ENCODE results near the gene IQGAP2. TPM values are rescaled to one million over a fixed set of nuclear protein-coding genes. Genes with fewer than 3 reads are reported as not detected.

IQGAP2 gene
- total and polyA plus RNA-seq, 3 experiments from 2014 or later: 51.4 to 70.5 (median 62.5) TPM

GRCh38 chr5:76746677-76747076, 343.6 kb downstream of the IQGAP2 start:
- H3K4me3 ChIP-seq (ENCODE audit: low read length): no peak overlapping the region
- Mint-ChIP-seq H3K4me1 (peaks cover under 1% of the 10 kb centered on the region in 3 donors), H3K27ac (no peak overlapping the region), H3K27me3 (peaks cover 0 to 3% of the 10 kb centered on the region in 2 donors), H3K4me3 (no peak overlapping the region), H3K36me3 (no peaks in the 10 kb centered on the region), H3K9me3 (no peaks in the 10 kb centered on the region)
- H3K27me3 ChIP-seq (ENCODE audit: insufficient read depth, low read length, poor library complexity, severe bottlenecking): no peaks in the 10 kb centered on the region
- DNase-seq: no peak
- POLR2A ChIA-PET: interaction anchor here (0.5 kb wide), 1 partner anchor 10 kb away, joined by 5 read pairs; no protein-coding TSS in a partner anchor
- H3K27ac ChIP-seq (ENCODE audit: low read depth, low read length): no peak overlapping the region
- no peaks in the 10 kb centered on the region for H3K9me3 ChIP-seq (ENCODE audit: low read length)
- CTCF ChIA-PET: interaction anchor here (1.7 kb wide), 1 partner anchor 28 kb away, joined by 4 read pairs; no protein-coding TSS in a partner anchor
- H3K4me1 ChIP-seq (ENCODE audit: insufficient read depth, low read length): no peaks in the 10 kb centered on the region
- H3K36me3 ChIP-seq (ENCODE audit: insufficient read depth, low read length): no peaks in the 10 kb centered on the region

GRCh38 chr5:76747706-76748105, 344.6 kb downstream of the IQGAP2 start:
- Histone ChIP-seq H3K36me3 (ENCODE audit: insufficient read depth, low read length) (no peaks in the 10 kb centered on the region), H3K4me1 (ENCODE audit: insufficient read depth, low read length) (no peaks in the 10 kb centered on the region), H3K27ac (ENCODE audit: low read depth, low read length) (no peak overlapping the region), H3K27me3 (ENCODE audit: insufficient read depth, low read length, poor library complexity, severe bottlenecking) (no peaks in the 10 kb centered on the region), H3K4me3 (ENCODE audit: low read length) (no peak overlapping the region), H3K9me3 (ENCODE audit: low read length) (no peaks in the 10 kb centered on the region)
- ChIA-PET CTCF (interaction anchor here (1.3 to 1.7 kb wide), 2 partner anchors 10 to 27 kb away, joined by 4 read pairs; no protein-coding TSS in a partner anchor), POLR2A (no interaction called here)
- no peaks in the 10 kb centered on the region for H3K4me1 Mint-ChIP-seq
- H3K27me3 Mint-ChIP-seq: peaks cover 0 to 4% of the 10 kb centered on the region in 2 donors
- H3K36me3 Mint-ChIP-seq: no peaks in the 10 kb centered on the region
- no peaks in the 10 kb centered on the region for H3K9me3 Mint-ChIP-seq
- H3K4me3 Mint-ChIP-seq: no peak overlapping the region
- H3K27ac Mint-ChIP-seq: no peak overlapping the region
- no peak for DNase-seq

GRCh38 chr5:76751291-76751690, 348.2 kb downstream of the IQGAP2 start:
- peak overlapping the region in 1 of 8 donors; percentile 68 for H3K27ac Mint-ChIP-seq
- H3K27me3 ChIP-seq (ENCODE audit: insufficient read depth, low read length, poor library complexity, severe bottlenecking): no peaks in the 10 kb centered on the region
- peaks cover 0 to 6% (median 0%) of the 10 kb centered on the region in 3 donors for H3K4me1 Mint-ChIP-seq
- no peaks in the 10 kb centered on the region for H3K36me3 ChIP-seq (ENCODE audit: insufficient read depth, low read length)
- no peaks in the 10 kb centered on the region for H3K9me3 Mint-ChIP-seq
- no peaks in the 10 kb centered on the region for H3K9me3 ChIP-seq (ENCODE audit: low read length)
- H3K4me1 ChIP-seq (ENCODE audit: insufficient read depth, low read length): no peaks in the 10 kb centered on the region
- no peak overlapping the region for H3K4me3 Mint-ChIP-seq
- H3K27ac ChIP-seq (ENCODE audit: low read depth, low read length): no peak overlapping the region
- POLR2A ChIA-PET: no interaction called here
- peaks cover 0 to 4% of the 10 kb centered on the region in 2 donors for H3K27me3 Mint-ChIP-seq
- DNase-seq: no peak
- no peak overlapping the region for H3K4me3 ChIP-seq (ENCODE audit: low read length)
- no peaks in the 10 kb centered on the region for H3K36me3 Mint-ChIP-seq
- CTCF ChIA-PET: interaction anchor here (0.8 kb wide), 1 partner anchor 23 kb away, joined by 4 read pairs; no protein-coding TSS in a partner anchor

GRCh38 chr5:76754668-76755078, 351.6 kb downstream of the IQGAP2 start:
- Mint-ChIP-seq H3K4me1 (peaks cover 0 to 6% (median 0%) of the 10 kb centered on the region in 3 donors), H3K9me3 (no peaks in the 10 kb centered on the region), H3K36me3 (no peaks in the 10 kb centered on the region), H3K27me3 (peaks cover 0 to 4% of the 10 kb centered on the region in 2 donors), H3K4me3 (no peak overlapping the region), H3K27ac (peak overlapping the region in 2 of 8 donors; percentile 55 to 78)
- Histone ChIP-seq H3K27me3 (ENCODE audit: insufficient read depth, low read length, poor library complexity, severe bottlenecking) (no peaks in the 10 kb centered on the region), H3K4me3 (ENCODE audit: low read length) (no peak overlapping the region), H3K9me3 (ENCODE audit: low read length) (no peaks in the 10 kb centered on the region), H3K27ac (ENCODE audit: low read depth, low read length) (no peak overlapping the region), H3K4me1 (ENCODE audit: insufficient read depth, low read length) (no peaks in the 10 kb centered on the region), H3K36me3 (ENCODE audit: insufficient read depth, low read length) (no peaks in the 10 kb centered on the region)
- CTCF ChIA-PET: interaction anchor here (1.5 to 1.8 kb wide), 2 partner anchors 16 to 40 kb away, joined by 4 to 5 read pairs; no protein-coding TSS in a partner anchor
- no peak for DNase-seq
- POLR2A ChIA-PET: no interaction called here

GRCh38 chr5:76755779-76756637, 352.9 kb downstream of the IQGAP2 start:
- no peak overlapping the region for H3K4me3 ChIP-seq (ENCODE audit: low read length)
- no peaks in the 10 kb centered on the region for H3K9me3 ChIP-seq (ENCODE audit: low read length)
- H3K27ac Mint-ChIP-seq: no peak overlapping the region
- no peaks in the 10 kb centered on the region for H3K27me3 ChIP-seq (ENCODE audit: insufficient read depth, low read length, poor library complexity, severe bottlenecking)
- H3K27me3 Mint-ChIP-seq: peaks cover 0 to 4% of the 10 kb centered on the region in 2 donors
- H3K4me1 ChIP-seq (ENCODE audit: insufficient read depth, low read length): no peaks in the 10 kb centered on the region
- no peak overlapping the region for H3K4me3 Mint-ChIP-seq
- CTCF ChIA-PET: interaction anchor here (1.4 to 1.8 kb wide), 4 partner anchors 12 to 41 kb away, joined by 3 to 5 read pairs (median 4); no protein-coding TSS in a partner anchor
- no peaks in the 10 kb centered on the region for H3K36me3 Mint-ChIP-seq
- H3K4me1 Mint-ChIP-seq: peaks cover 0 to 6% (median 0%) of the 10 kb centered on the region in 3 donors
- POLR2A ChIA-PET: no interaction called here
- H3K36me3 ChIP-seq (ENCODE audit: insufficient read depth, low read length): no peaks in the 10 kb centered on the region
- no peak for DNase-seq
- no peaks in the 10 kb centered on the region for H3K9me3 Mint-ChIP-seq
- no peak overlapping the region for H3K27ac ChIP-seq (ENCODE audit: low read depth, low read length)

- Mint-ChIP-seq H3K4me3 (no peak overlapping the region), H3K4me1 (peaks cover 0 to 6% (median 0%) of the 10 kb centered on the region in 3 donors), H3K36me3 (no peaks in the 10 kb centered on the region), H3K9me3 (no peaks in the 10 kb centered on the region), H3K27ac (no peak overlapping the region), H3K27me3 (no peaks in the 10 kb centered on the region)
- ChIA-PET CTCF (no interaction called here), POLR2A (no interaction called here)
- Histone ChIP-seq H3K4me1 (ENCODE audit: insufficient read depth, low read length) (no peaks in the 10 kb centered on the region), H3K36me3 (ENCODE audit: insufficient read depth, low read length) (no peaks in the 10 kb centered on the region), H3K27me3 (ENCODE audit: insufficient read depth, low read length, poor library complexity, severe bottlenecking) (no peaks in the 10 kb centered on the region), H3K4me3 (ENCODE audit: low read length) (no peak overlapping the region), H3K9me3 (ENCODE audit: low read length) (no peaks in the 10 kb centered on the region), H3K27ac (ENCODE audit: low read depth, low read length) (no peak overlapping the region)
- no peak for DNase-seq
Measured at GRCh38 chr5:76757049-76757448, 354.0 kb downstream of the IQGAP2 start.

Other genes with a start within 250 kb of the IQGAP2 start
- under 1 TPM in 1 of 2 experiments, not detected in 1; 0.15 TPM for gene F2RL2, start 220.1 kb downstream of the IQGAP2 start, total RNA-seq
- gene F2RL2, start 220.1 kb downstream of the IQGAP2 start, polyA plus RNA-seq: 0.49 TPM